Psoas muscle (tissue), 8 donors: ENCODE measurements around the gene ABHD16B. TPM values are rescaled to one million over a fixed set of nuclear protein-coding genes. Genes with fewer than 3 reads are reported as not detected.
A peak's percentile ranks its signal among the peaks of the same experiment; 100 is the strongest.
"Not testable (repeated sequence)": the region's sequence is repeated elsewhere in the genome, so short reads cannot be mapped to it uniquely, and the experiment has no call there.

ENCODE experiments used
- ATAC-seq, 4 donors: fragments of 200-7000 bp; cut with Tn5 transposase; one replicate each; pipeline ENCODE4 v1.9.1; 2020; ENCODE audit warnings: moderate library complexity in 3 of 4, mild to moderate bottlenecking in 2 of 4
- DNase-seq, 2 donors: peaks; one replicate each; pipeline ENCODE4 v3.0.0-alpha.2; 2020
- H3K27ac ChIP-seq: fragments of 200-600 bp; one replicate; pipeline ENCODE4 v1.8.0; 2022
- H3K27me3 ChIP-seq, 3 donors: fragments of 200-600 bp in 1 of 3; one replicate each; pipeline versions ENCODE4 v1.6.1 to v1.8.0; 2013 to 2022; ENCODE audit warnings: low read length in 2 of 3, mild to moderate bottlenecking in 2 of 3, moderate library complexity in 1 of 3; ENCODE audit not compliant: insufficient read depth in 3 of 3
- H3K36me3 ChIP-seq, 2 donors: fragments of 200-600 bp in 1 of 2; one replicate each; pipeline versions ENCODE4 v1.6.1 to v1.8.0; 2013 to 2022; ENCODE audit warnings: low read depth in 1 of 2, mild to moderate bottlenecking in 1 of 2, moderate library complexity in 1 of 2; ENCODE audit not compliant: insufficient read depth in 1 of 2
- H3K4me1 ChIP-seq: fragments of 200-600 bp; one replicate; pipeline ENCODE4 v1.8.0; 2022
- H3K4me3 ChIP-seq: fragments of 200-600 bp; one replicate; pipeline ENCODE4 v1.8.0; 2022; ENCODE audit warnings: mild to moderate bottlenecking
- H3K9me3 ChIP-seq: fragments of 200-600 bp; one replicate; pipeline ENCODE4 v1.8.0; 2022
- WGBS, 3 donors: extraction: QIAGEN DNeasy Blood & Tissue Kit; methylation state at CpG; one replicate each; pipeline versions ENCODE4 v1.1.6 to v1.1.7; 2013; 5-methylcytosine and 5-hydroxymethylcytosine counted together
- intact Hi-C, 2 donors: fragments of 100-400 bp; cut with DNase I; formaldehyde crosslinking; loops; one replicate each; pipeline versions ENCODE4 v1.11.0 to v1.14.2; 2022
- polyA plus RNA-seq, 3 donors: library from polyadenylated mRNA; stranded (reverse); fragments of 200-250 nt; gene quantifications; one replicate each; pipeline ENCODE4 v1.2.3, GENCODE V29; 2013
- total RNA-seq, 4 donors: library from RNA; stranded (reverse); fragmentation: NEBNext Ultra II Directional in 2 of 4; extraction: Animal tissue kit (Norgen Biotek cat#: 25700) in 2 of 4; gene quantifications; one replicate each; pipeline versions ENCODE4 v1.2.1 to v1.2.4, GENCODE V29; 2021 to 2023
- TF ChIP-seq, protein P1 (sequence below): fragments of 200-600 bp; IDR thresholded peaks from one replicate; pipeline ENCODE4 v1.8.0; 2022; ENCODE audit warnings: antibody characterized with exemption
- donor health status: healthy with polysubstance abuse.
- donor health status: DM: no; HTN: no; CAD: no; lungs with moderate emphysema.
- donor health status: Bipolar disorder and iron deficiency.
- donor health status: healthy.
- donor health status: DM: yes; HTN: yes; CAD: no.
- donor health status: DM: no; HTN: no; CAD: no.
- donor health status: DM: no; HTN: no; CAD: no.
- donor health status: DM: yes; HTN: yes; CAD: no.

Gene ABHD16B
- total and polyA plus RNA-seq, 7 donors: 0.04 to 3.2 (median 0.34) TPM; not detected in 4

DNA sequence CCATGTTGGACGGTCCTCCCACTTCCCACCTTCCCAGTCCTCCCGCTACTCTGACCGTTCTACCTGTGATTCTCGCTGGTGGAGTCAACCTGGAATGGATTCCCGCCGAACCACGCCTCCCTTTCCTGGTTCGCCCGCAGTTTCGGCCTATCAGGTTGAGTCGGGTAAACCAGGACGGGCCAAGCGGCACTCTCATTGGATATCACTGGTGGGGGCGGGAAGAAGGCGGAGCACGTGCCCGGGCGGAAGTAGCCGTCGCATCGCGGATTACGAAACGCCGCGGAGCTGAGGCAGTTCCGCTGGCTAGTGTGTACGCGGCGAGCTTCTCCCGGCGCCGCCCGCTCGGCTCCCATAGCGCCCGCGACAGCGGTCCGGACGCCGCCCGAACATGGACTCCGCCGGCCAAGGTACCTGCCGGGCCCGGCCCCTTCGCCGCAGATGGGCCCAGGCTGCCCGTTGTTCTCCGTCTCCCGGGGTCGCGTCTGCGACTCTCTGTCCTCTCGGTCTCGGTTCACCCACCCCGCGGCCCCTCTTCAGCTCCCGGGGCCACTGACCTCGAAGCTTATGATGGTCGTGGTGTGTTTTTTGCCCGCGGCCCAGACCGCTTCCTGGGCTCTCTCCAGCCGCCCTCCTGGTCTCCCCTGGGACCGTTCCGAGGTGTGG lies 3.8 kb downstream of the ABHD16B start, which contains the start of gene TPD52L2:
Gene TPD52L2 (plus strand): TSS at position 293 of the 663 bp plus-strand sequence. CDS start 96 bp downstream, at position 389.
- intact Hi-C loops: loop anchor here in 1 of 2 donors (1.0 kb wide), 1 partner anchor 79 kb away; no protein-coding TSS in a partner anchor

GRCh38 chr20:63867042-63867441 lies 5.7 kb downstream of the ABHD16B start:
- intact Hi-C loops, H3K4me3 ChIP-seq, DNase-seq, H3K27me3 ChIP-seq, H3K27ac ChIP-seq, ATAC-seq, H3K9me3 ChIP-seq: not testable (repeated sequence)
- whole genome bisulfite sequencing, 3 donors: 91 to 94% (median 94%) methylated on average over 13 of the region's 13 CpGs
- peaks cover 14% of the 10 kb centered on the region for H3K4me1 ChIP-seq
- peaks cover 0 to 49% of the 10 kb centered on the region in 2 donors for H3K36me3 ChIP-seq

More for the DNA sequence above, 3.8 kb downstream of the ABHD16B start, which contains the start of gene TPD52L2:
- TF ChIP-seq, protein P1, sequence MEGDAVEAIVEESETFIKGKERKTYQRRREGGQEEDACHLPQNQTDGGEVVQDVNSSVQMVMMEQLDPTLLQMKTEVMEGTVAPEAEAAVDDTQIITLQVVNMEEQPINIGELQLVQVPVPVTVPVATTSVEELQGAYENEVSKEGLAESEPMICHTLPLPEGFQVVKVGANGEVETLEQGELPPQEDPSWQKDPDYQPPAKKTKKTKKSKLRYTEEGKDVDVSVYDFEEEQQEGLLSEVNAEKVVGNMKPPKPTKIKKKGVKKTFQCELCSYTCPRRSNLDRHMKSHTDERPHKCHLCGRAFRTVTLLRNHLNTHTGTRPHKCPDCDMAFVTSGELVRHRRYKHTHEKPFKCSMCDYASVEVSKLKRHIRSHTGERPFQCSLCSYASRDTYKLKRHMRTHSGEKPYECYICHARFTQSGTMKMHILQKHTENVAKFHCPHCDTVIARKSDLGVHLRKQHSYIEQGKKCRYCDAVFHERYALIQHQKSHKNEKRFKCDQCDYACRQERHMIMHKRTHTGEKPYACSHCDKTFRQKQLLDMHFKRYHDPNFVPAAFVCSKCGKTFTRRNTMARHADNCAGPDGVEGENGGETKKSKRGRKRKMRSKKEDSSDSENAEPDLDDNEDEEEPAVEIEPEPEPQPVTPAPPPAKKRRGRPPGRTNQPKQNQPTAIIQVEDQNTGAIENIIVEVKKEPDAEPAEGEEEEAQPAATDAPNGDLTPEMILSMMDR: no peak
- DNase-seq (peak; percentile 99), ATAC-seq (peak; percentile 94 to 97 (median 94))
- Histone ChIP-seq H3K4me1 (peaks cover 14% of the 10 kb centered on the region), H3K27ac (peak within 1 kb of the TSS; percentile 96), H3K27me3 (no peaks in the 10 kb centered on the region), H3K36me3 (peaks cover 3 to 32% of the 10 kb centered on the region in 2 donors), H3K4me3 (peak within 1 kb of the TSS; percentile 99), H3K9me3 (no peaks in the 10 kb centered on the region)
- WGBS, 3 donors: 0% methylated on average over 45 to 68 of the region's 68 CpGs

- H3K4me1 ChIP-seq: peaks cover 14% of the 10 kb centered on the region
- DNase-seq (no peak), ATAC-seq (no peak)
- H3K27ac ChIP-seq: no peak overlapping the region
- H3K36me3 ChIP-seq: peaks cover 0 to 55% of the 10 kb centered on the region in 2 donors
- TF ChIP-seq, protein P1: no peak
- no peaks in the 10 kb centered on the region for H3K9me3 ChIP-seq
- H3K27me3 ChIP-seq: no peaks in the 10 kb centered on the region
- intact Hi-C loops: no loop called here
- WGBS, 3 donors: 91 to 93% (median 91%) methylated on average over 5 of the region's 5 CpGs
- H3K4me3 ChIP-seq: no peak overlapping the region
These were observed 7.0 kb downstream of the ABHD16B start for GRCh38 chr20:63868264-63868663.

GRCh38 chr20:63873477-63873971 lies 12.2 kb downstream of the ABHD16B start:
- peaks cover 0 to 87% of the 10 kb centered on the region in 2 donors for H3K36me3 ChIP-seq
- intact Hi-C loops: no loop called here
- peaks cover 9% of the 10 kb centered on the region for H3K4me1 ChIP-seq
- peak in 1 of 2 donors; percentile 43 for DNase-seq
- peak overlapping the region; percentile 66 for H3K27ac ChIP-seq
- ATAC-seq: peak; percentile 33 to 57 (median 43)
- 75 to 86% (median 77%) methylated on average over 14 of the region's 14 CpGs for WGBS, 3 donors
- TF ChIP-seq, protein P1: no peak
- no peaks in the 10 kb centered on the region for H3K9me3 ChIP-seq
- H3K4me3 ChIP-seq: no peak overlapping the region
- no peaks in the 10 kb centered on the region for H3K27me3 ChIP-seq

GRCh38 chr20:63874241-63874640 lies 12.9 kb downstream of the ABHD16B start:
- H3K27ac ChIP-seq, H3K4me3 ChIP-seq, ATAC-seq, H3K9me3 ChIP-seq, H3K27me3 ChIP-seq, intact Hi-C loops: not testable (repeated sequence)
- peaks cover 0 to 80% of the 10 kb centered on the region in 2 donors for H3K36me3 ChIP-seq
- H3K4me1 ChIP-seq: peaks cover 12% of the 10 kb centered on the region
- WGBS, 3 donors: 89 to 96% (median 91%) methylated on average over 7 of the region's 7 CpGs
- DNase-seq: peak in 1 of 2 donors; percentile 13
